ENCODE results near the gene FSD2.
A peak's percentile ranks its signal among the peaks of the same experiment; 100 is the strongest.
"Not testable (repeated sequence)": the region's sequence is repeated elsewhere in the genome, so short reads cannot be mapped to it uniquely, and the experiment has no call there.

The FSD2 gene

GRCh38 chr15:82715003-82715402 is 90.9 kb downstream of the FSD2 start:
- no peak for DNase-seq

DNA sequence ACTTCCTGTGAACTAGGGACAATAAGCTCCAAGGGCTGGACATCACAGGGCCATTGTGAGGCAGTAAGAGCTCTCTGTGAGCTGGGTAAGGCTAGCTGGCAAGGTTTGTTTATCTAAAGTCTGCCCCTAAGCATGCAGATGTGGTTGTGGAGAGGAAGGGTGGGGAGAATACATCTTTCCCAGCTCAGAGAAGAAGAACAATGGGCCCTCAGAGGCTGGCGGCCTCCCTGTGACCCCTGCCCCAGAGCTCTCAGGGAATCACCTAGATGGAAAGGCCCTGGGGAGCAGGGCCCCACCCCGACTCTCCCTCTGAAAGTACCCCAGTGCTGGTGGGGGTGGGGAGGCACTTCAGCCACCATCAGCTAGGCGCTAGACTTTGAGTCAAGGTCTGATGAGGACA is 91.9 kb downstream of the FSD2 start:
- DNase-seq, result no peak

- DNase-seq, result no peak
Measured at GRCh38 chr15:82712036-82712435, 93.8 kb downstream of the FSD2 start.

DNA sequence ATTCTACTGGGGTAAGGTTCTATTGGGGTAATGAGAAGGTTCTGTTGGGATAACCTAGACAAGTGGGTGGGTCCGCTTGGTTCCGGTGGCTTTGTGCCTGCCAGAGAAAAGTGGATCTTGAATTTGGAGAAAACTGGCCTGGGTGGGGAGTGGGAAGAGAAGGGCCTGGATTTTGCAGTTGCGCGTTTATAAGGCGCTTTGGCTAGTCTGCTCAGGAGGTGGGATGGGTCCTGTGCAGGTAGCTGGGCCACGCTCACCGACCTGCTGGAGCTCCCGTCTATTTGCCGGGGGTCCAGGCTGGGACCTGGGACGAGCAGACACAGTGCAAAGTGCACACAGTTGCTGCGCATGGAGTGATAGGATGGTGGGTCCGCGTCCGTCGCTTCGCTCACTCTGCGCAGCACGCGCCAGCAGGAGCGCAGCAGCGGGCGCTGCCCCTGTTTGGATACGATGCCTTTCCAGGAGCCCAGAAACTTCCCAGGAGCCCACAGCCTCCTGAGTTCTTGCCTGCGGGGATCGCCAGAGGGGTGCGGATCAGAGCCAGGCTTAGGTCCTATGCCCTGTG is 94.9 kb downstream of the FSD2 start:
- no peak for DNase-seq

- no peak for DNase-seq
Measured at GRCh38 chr15:82710208-82710555, 95.7 kb downstream of the FSD2 start.

DNA sequence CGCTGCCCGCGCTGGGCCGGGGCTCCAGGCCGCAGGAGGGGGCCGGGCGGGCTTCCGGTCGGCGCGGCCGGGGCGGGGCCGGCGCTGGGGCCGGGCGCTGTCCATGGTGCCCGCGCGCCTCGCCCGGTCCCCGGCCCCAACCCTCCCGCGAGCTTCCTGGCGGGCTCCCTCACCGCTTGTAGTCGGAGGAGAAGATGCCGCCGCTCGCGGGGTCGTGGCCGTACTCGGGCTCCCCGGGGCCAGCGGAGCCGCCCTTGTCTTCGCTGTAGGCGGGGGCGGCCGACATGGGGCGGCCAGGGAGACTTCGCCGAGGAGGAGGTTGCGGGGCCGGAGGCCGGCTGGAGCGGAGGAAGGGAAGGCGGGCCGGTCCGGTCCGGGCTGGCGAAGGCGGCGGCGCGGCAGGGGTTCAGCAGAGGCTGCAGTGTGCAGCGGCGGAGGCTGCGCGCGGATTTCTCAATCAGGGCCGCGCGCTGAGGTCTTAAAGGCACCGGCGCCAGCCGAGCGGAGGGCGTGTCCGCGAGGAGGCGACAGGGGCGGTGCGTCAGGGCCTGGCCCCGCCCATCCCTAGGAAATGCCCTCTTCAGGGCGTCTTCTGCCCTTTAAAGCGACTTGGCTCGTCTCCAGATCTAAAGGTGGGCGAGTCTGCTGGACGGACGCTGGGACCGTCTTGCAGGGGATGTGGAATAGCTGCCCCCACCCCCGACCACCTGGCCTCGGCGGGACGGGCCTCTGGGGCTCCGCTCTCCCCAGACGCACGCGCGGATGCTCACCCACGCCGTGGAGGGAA is 96.3 kb downstream of the FSD2 start, which contains the start of gene AP3B2:
Gene AP3B2 (minus strand): TSS at position 455 of the 787 bp plus-strand sequence. CDS start 169 bp downstream, at position 286.
- DNase-seq, result peak; percentile 71

- no peak for DNase-seq
Measured at GRCh38 chr15:82709081-82709420, 96.8 kb downstream of the FSD2 start.

GRCh38 chr15:82705856-82706255 is 100.0 kb downstream of the FSD2 start:
- DNase-seq, result not testable (repeated sequence)
